CD4-positive, alpha-beta T cell (primary cell): Measurements from ENCODE around the gene DOCK9. TPM values are rescaled to one million over a fixed set of nuclear protein-coding genes. Genes with fewer than 3 reads are reported as not detected.

Source experiments
- ATAC-seq: fragments of 200-7000 bp; cut with Tn5 transposase; one replicate; pipeline ENCODE4 v1.10.0; 2022; ENCODE audit warnings: mild to moderate bottlenecking; ENCODE audit not compliant: poor library complexity
- CTCF ChIA-PET: fragments of 350-600 bp; sonication (Branson Sonifier 250); formaldehyde crosslinking; loops from one replicate; lab custom pipeline; 2021; ENCODE audit warnings: antibody characterized with exemption, inconsistent platforms; lab: Charles Lee
- POLR2A ChIA-PET: fragments of 350-600 bp; sonication (Branson Sonifier 250); formaldehyde crosslinking; loops from one replicate; lab custom pipeline; 2021; ENCODE audit warnings: antibody characterized with exemption, inconsistent platforms; lab: Charles Lee
- DNase-seq, 14 experiments: peaks; one replicate each; pipeline ENCODE4 v3.0.0-alpha.2; 2013 to 2020; ENCODE audit warnings: mixed read lengths in 2 of 14
- H3K27ac ChIP-seq, 2 donors: one replicate each; pipeline versions ENCODE4 v1.5.1 to v1.7.0; 2013; ENCODE audit warnings: low read length in 2 of 2, low read depth in 1 of 2, mild to moderate bottlenecking in 1 of 2
- H3K27me3 ChIP-seq, 2 experiments: 1 replicate in 1 of 2; 2 replicates in 1 of 2; pipeline versions ENCODE4 v1.6.1 to v1.7.0; 2013; ENCODE audit warnings: low read length in 2 of 2, control low read depth in 1 of 2, mild to moderate bottlenecking in 1 of 2, moderate library complexity in 1 of 2; ENCODE audit not compliant: insufficient read depth in 2 of 2, control insufficient read depth in 1 of 2
- H3K36me3 ChIP-seq: one replicate; pipeline ENCODE4 v1.6.1; 2013; ENCODE audit warnings: low read length, control low read depth; ENCODE audit not compliant: insufficient read depth
- H3K4me1 ChIP-seq: one replicate; pipeline ENCODE4 v1.6.1; 2013; ENCODE audit warnings: low read length, control low read depth; ENCODE audit not compliant: insufficient read depth
- H3K4me3 ChIP-seq: one replicate; pipeline ENCODE4 v1.5.1; 2013; ENCODE audit warnings: mild to moderate bottlenecking, low read length, moderate library complexity
- H3K9me3 ChIP-seq, 2 experiments: 1 replicate in 1 of 2; 2 replicates in 1 of 2; pipeline versions ENCODE4 v1.6.1 to v1.7.0; 2013; ENCODE audit warnings: low read length in 2 of 2, mild to moderate bottlenecking in 2 of 2, control low read depth in 1 of 2, moderate library complexity in 1 of 2; ENCODE audit not compliant: control insufficient read depth in 1 of 2, insufficient read depth in 1 of 2
- H3K27ac Mint-ChIP-seq: one replicate; pipeline ENCODE4 v1.8.0; 2020; ENCODE audit warnings: mixed read lengths
- H3K27me3 Mint-ChIP-seq: one replicate; pipeline ENCODE4 v1.8.0; 2021; ENCODE audit warnings: mixed read lengths
- H3K36me3 Mint-ChIP-seq: one replicate; pipeline ENCODE4 v1.8.0; 2021; ENCODE audit warnings: low read depth, mixed read lengths
- H3K4me1 Mint-ChIP-seq: one replicate; pipeline ENCODE4 v1.8.0; 2021; ENCODE audit warnings: low read depth, mixed read lengths
- H3K4me3 Mint-ChIP-seq: one replicate; pipeline ENCODE4 v1.8.0; 2020; ENCODE audit warnings: mild to moderate bottlenecking, mixed read lengths
- H3K9me3 Mint-ChIP-seq: one replicate; pipeline ENCODE4 v1.8.0; 2020; ENCODE audit warnings: mixed read lengths
- intact Hi-C, 2 experiments: fragments of 100-400 bp; cut with DNase I in 1 of 2; cut with micrococcal nuclease in 1 of 2; formaldehyde crosslinking; loops; one replicate each; pipeline versions ENCODE4 v1.15.1 to v1.9.0; 2023 to 2025; cut with DNase I, micrococcal nuclease
- total RNA-seq, 174 experiments: library from RNA in 2 of 174; stranded (reverse) in 2 of 174; gene quantifications; one replicate each; pipeline ENCODE4 v1.2.3 and lab custom pipeline; 2021 to 2026
- TF ChIP-seq, protein P1 (sequence below): fragments of 200-600 bp; IDR thresholded peaks from one replicate; pipeline ENCODE4 v1.8.0; 2022; ENCODE audit warnings: antibody characterized with exemption, mild to moderate bottlenecking

The DOCK9 gene
- total RNA-seq, 2 experiments from 2014 or later: 76.3 to 79.3 TPM

DNA sequence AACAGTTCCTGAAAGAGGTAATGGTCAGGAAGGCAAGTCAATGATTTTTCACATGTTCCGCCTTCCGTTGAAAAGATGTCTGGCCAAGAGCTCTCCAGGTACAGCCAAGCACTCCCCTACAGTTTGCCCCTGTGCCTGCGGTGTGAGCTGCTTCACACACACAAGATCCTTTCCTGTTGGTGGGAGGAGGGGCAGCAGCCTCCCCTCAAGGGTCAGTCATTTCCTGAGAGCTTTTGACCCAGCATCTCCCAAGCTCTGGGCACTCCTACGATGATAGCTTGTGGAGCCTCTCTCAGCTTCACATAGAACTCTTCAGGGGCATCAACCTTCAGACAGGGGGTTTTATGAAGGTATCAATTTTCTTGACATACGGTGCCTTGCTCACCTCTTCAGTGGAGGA is 86.9 kb downstream of the DOCK9 start:
- intact Hi-C loops: loop anchor here in 1 of 2 experiments (10.0 kb wide), 1 partner anchor 364 kb away; the partner anchor contains the start of gene GPR18
- no peak for ATAC-seq
- H3K4me3 Mint-ChIP-seq: no peak overlapping the region

DNA sequence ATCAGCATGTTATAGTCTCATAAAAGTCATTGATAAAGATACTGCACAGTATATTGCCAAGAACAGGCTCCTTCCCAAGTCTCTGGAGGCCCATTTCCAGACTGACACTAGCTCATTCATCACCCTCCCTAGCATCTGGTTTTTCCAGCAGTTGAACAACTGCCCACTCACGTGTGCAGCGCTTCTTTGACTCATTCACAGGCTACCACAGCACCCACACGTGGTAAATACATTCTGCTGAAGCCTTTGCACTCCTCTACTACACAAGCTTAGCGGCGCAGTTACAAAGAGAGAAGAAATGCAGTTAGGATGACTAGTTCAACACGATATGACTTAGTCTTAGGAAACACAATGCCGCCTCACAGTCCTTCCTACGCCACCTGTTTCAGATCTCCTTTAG is 87.7 kb downstream of the DOCK9 start:
- ChIA-PET CTCF (interaction anchor here (0.6 kb wide), 1 partner anchor 61 kb away, joined by 3 read pairs; no protein-coding TSS in a partner anchor), POLR2A (interaction anchor here (0.5 kb wide), 1 partner anchor 928 kb away, joined by 3 read pairs; no protein-coding TSS in a partner anchor)
- H3K9me3 ChIP-seq: no peaks in the 10 kb centered on the region
- H3K27me3 ChIP-seq: no peaks in the 10 kb centered on the region
- Mint-ChIP-seq H3K9me3 (no peaks in the 10 kb centered on the region), H3K27me3 (no peaks in the 10 kb centered on the region), H3K27ac (no peak overlapping the region), H3K4me1 (no peaks in the 10 kb centered on the region), H3K36me3 (peaks cover 77% of the 10 kb centered on the region), H3K4me3 (no peak overlapping the region)
- intact Hi-C loops: loop anchor here in 1 of 2 experiments (10.0 kb wide), 1 partner anchor 365 kb away; the partner anchor contains the start of gene GPR18
- TF ChIP-seq, protein P1, sequence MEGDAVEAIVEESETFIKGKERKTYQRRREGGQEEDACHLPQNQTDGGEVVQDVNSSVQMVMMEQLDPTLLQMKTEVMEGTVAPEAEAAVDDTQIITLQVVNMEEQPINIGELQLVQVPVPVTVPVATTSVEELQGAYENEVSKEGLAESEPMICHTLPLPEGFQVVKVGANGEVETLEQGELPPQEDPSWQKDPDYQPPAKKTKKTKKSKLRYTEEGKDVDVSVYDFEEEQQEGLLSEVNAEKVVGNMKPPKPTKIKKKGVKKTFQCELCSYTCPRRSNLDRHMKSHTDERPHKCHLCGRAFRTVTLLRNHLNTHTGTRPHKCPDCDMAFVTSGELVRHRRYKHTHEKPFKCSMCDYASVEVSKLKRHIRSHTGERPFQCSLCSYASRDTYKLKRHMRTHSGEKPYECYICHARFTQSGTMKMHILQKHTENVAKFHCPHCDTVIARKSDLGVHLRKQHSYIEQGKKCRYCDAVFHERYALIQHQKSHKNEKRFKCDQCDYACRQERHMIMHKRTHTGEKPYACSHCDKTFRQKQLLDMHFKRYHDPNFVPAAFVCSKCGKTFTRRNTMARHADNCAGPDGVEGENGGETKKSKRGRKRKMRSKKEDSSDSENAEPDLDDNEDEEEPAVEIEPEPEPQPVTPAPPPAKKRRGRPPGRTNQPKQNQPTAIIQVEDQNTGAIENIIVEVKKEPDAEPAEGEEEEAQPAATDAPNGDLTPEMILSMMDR: no peak
- no peak for DNase-seq
- H3K4me1 ChIP-seq: no peaks in the 10 kb centered on the region
- no peak for ATAC-seq
- H3K36me3 ChIP-seq: peaks cover 62% of the 10 kb centered on the region
- no peak overlapping the region for H3K27ac ChIP-seq
- H3K4me3 ChIP-seq: no peak overlapping the region

More for the DNA sequence above, 86.9 kb downstream of the DOCK9 start:
- Histone ChIP-seq H3K4me3 (no peak overlapping the region), H3K9me3 (no peaks in the 10 kb centered on the region), H3K27me3 (no peaks in the 10 kb centered on the region), H3K27ac (no peak overlapping the region), H3K36me3 (peaks cover 55% of the 10 kb centered on the region), H3K4me1 (no peaks in the 10 kb centered on the region)
- Mint-ChIP-seq H3K27me3 (no peaks in the 10 kb centered on the region), H3K4me1 (no peaks in the 10 kb centered on the region), H3K36me3 (peaks cover 72% of the 10 kb centered on the region), H3K27ac (no peak overlapping the region), H3K9me3 (no peaks in the 10 kb centered on the region)
- CTCF ChIA-PET: no interaction called here
- TF ChIP-seq, protein P1: no peak
- DNase-seq: no peak
- POLR2A ChIA-PET: no interaction called here

DNA sequence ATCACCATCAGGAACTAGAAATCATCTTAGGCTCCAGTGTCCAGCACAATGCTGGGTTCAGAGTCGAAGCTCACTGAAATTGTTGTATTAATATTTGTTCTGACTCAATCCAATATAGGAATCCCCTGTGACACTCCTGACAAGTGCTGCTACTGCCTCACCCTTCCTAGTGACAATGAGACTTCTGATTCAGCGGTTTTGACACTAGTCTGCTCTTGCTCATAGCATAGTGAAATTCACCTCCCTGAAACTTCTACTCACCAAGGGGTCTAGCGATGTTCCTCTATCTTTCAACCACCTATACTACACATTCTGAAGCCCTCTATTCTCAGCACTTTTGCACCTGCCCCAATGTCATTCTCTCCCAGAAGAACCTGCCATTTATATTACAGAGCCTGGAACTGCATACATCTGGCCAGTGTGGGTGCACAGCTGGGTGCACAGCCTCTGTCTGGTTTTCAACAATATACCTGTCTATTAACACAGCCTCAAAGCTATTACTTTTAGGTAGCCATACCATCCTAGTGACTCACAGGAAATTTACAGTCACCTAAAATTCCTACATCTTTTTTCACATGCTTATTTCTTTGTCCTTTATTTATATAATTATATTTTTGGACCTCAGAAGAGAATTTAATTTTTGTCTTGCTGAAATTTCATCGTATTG is 88.3 kb downstream of the DOCK9 start:
- ChIA-PET CTCF (interaction anchor here (0.6 to 0.9 kb wide), 2 partner anchors 58 to 62 kb away, joined by 3 read pairs; no protein-coding TSS in a partner anchor), POLR2A (no interaction called here)
- Histone ChIP-seq H3K4me3 (no peak overlapping the region), H3K36me3 (peaks cover 68% of the 10 kb centered on the region), H3K9me3 (no peaks in the 10 kb centered on the region), H3K4me1 (no peaks in the 10 kb centered on the region), H3K27me3 (no peaks in the 10 kb centered on the region), H3K27ac (no peak overlapping the region)
- TF ChIP-seq, protein P1: no peak
- intact Hi-C loops: loop anchor here in 1 of 2 experiments (5.0 to 10.0 kb wide), 2 partner anchors 188 to 365 kb away; partner anchors contain the start of gene GPR18
- H3K4me1 Mint-ChIP-seq: no peaks in the 10 kb centered on the region
- H3K36me3 Mint-ChIP-seq: peaks cover 83% of the 10 kb centered on the region
- H3K4me3 Mint-ChIP-seq: no peak overlapping the region
- ATAC-seq (no peak), DNase-seq (no peak)
- no peak overlapping the region for H3K27ac Mint-ChIP-seq
- H3K27me3 Mint-ChIP-seq: no peaks in the 10 kb centered on the region
- no peaks in the 10 kb centered on the region for H3K9me3 Mint-ChIP-seq
